Measurements from ENCODE around the gene ZC3H13. TPM values are rescaled to one million over a fixed set of nuclear protein-coding genes. Genes with fewer than 3 reads are reported as not detected.
"Not testable (repeated sequence)": the region's sequence is repeated elsewhere in the genome, so short reads cannot be mapped to it uniquely, and the experiment has no call there.

The ZC3H13 gene
- polyA plus RNA-seq, 4 donors, result 59.7 to 74.2 (median 69.0) TPM

DNA sequence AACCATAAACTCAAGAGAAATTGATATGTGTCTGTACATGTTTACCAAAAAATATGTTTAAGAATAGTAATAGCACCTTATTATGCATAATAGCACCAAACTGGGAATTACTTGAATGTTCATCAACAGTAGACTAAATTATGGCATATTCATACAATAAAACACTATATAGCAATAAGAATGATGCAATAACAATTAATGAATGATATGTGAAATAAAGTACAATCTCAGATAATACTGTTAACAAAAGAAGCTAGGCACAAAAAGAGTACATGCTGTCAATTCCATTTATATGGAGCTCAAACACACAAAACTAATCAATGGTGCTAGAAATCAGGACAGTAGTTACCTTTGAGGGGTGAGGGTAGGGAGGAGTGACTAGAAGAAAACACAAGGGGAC is 36.3 kb downstream of the ZC3H13 start:
- DNase-seq (ENCODE audit: low read depth in 4 of 4, low spot score in 3 of 4), result no peak

DNA sequence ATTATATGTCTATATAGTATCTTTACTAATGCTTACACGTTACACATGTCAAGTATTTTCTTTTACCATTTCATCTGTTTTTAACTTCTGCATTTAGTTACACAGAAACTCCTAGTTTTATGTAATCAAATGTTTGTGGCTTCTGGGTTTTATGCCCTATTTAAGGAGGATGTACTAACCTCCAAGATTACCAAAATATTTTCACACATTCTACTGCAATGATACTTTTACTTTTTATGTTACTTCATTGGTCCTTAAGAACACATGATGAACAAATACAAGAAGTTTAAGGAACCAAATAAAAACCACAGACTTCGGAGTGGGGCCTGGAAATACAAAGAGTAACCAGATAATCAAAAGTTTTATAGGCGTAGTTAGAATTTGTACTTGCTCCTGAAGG is 37.2 kb downstream of the ZC3H13 start:
- no peak for DNase-seq (ENCODE audit: low read depth in 4 of 4, low spot score in 3 of 4)

- DNase-seq (ENCODE audit: low read depth in 4 of 4, low spot score in 3 of 4), result no peak
Observed at GRCh38 chr13:46012404-46012803, 40.1 kb downstream of the ZC3H13 start.

- no peak for DNase-seq (ENCODE audit: low read depth in 4 of 4, low spot score in 3 of 4)
Observed at GRCh38 chr13:46010148-46010547, 42.4 kb downstream of the ZC3H13 start.

- no peak for DNase-seq (ENCODE audit: low read depth in 4 of 4, low spot score in 3 of 4)
Observed at GRCh38 chr13:46008631-46009030, 43.9 kb downstream of the ZC3H13 start.

GRCh38 chr13:46006688-46007452 is 45.7 kb downstream of the ZC3H13 start:
- DNase-seq (ENCODE audit: low read depth in 4 of 4, low spot score in 3 of 4), result no peak

DNA sequence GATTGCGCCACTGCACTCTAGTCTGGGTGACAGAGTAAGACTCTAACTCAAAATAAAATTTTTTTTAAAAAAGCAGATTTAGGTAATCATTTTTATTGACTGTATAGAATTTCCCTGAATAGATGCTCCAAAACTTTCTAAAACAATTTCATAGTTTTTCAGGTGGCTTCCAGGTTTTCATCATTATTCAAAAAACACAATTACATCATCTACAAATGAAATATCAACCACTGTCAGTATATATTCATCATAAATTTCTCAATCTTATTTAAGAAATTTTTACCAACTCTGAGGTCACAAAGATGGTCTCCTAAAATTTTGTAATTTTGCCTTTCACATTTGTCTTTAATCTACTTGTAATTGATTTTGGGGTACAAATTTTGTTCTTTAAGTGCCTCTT is 48.1 kb downstream of the ZC3H13 start:
- no peak for DNase-seq (ENCODE audit: low read depth in 4 of 4, low spot score in 3 of 4)

- no peak for DNase-seq (ENCODE audit: low read depth in 4 of 4, low spot score in 3 of 4)
Observed at GRCh38 chr13:45996631-45997030, 55.9 kb downstream of the ZC3H13 start.

DNA sequence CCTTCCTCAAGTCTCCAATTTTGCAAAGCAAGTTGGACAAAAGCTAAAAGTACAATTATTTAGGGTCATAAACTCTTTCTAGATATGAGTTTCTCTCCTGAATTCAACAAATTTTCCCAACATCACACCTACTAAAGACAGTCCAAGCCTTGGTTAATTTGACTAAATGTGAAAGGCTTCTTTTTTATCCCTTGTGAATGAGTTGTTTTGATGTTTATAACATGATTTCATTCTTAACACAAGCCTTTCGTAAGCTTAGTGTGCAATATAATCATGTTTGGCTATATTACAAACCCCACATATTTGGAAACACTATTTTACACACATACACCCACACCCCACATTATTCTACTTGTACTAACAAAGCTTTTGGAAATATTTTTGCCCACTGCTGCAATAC is 57.3 kb downstream of the ZC3H13 start:
- no peak for DNase-seq (ENCODE audit: low read depth in 4 of 4, low spot score in 3 of 4)

DNA sequence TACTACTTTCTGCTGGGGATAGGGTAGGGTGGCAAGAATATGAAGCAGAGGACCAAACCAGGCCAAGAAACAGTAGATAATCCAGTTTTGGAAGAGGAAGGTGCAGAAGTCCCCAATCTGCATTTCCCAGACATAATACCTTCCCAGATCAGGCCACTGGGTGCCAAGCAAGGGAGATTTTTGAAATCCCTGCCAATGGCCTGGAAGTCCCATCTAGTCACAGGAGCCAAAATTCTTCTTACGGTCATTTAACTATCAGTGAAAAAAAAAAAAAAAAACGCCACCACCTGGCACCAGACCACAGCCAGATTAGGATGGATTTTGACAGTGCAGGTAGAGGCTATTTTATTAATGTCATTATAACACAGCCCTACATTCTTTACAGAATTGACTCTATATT is 57.8 kb downstream of the ZC3H13 start:
- DNase-seq (ENCODE audit: low read depth in 4 of 4, low spot score in 3 of 4), result no peak

DNA sequence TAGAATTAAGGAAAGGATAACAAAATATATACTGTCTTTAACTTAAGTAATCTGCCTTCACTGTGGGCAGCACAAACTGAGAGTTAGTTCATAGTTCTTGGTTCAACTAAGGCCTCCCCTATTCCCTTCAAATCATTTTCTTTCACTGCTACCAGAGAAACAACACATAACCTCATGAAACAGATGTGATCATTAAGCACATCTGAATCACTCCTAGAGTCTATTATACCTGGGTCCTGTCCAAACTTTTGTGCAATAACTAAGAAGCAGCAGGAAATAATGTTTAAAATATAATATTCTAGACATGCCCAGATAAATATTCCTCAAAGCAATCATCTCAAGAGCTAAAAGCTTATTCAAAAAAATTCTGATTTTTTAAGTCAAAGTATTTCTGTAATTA is 62.9 kb downstream of the ZC3H13 start:
- no peak for DNase-seq (ENCODE audit: low read depth in 4 of 4, low spot score in 3 of 4)

GRCh38 chr13:45981127-45981526 is 71.4 kb downstream of the ZC3H13 start:
- not testable (repeated sequence) for DNase-seq (ENCODE audit: low read depth in 4 of 4, low spot score in 3 of 4)

DNA sequence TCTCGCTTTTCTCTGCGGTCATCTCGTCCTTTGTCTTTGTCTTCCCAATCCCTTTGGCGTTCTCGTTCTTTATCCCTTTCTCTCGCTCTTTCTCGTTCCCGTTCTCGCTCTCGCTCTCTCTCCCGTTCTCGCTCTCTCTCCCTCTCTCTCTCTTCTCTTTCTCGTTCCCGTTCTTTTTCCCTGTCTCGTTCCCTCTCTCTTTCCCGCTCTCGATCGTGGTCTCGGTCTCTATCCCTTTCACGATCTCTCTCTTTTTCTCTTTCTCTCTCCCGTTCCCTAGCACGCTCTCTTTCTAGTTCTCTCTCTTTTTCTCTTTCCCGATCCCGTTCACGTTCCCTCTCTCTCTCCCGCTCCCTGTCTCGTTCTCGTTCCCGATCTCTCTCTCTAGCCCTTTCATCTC is 77.2 kb downstream of the ZC3H13 start:
- no peak for DNase-seq (ENCODE audit: low read depth in 4 of 4, low spot score in 3 of 4)

DNA sequence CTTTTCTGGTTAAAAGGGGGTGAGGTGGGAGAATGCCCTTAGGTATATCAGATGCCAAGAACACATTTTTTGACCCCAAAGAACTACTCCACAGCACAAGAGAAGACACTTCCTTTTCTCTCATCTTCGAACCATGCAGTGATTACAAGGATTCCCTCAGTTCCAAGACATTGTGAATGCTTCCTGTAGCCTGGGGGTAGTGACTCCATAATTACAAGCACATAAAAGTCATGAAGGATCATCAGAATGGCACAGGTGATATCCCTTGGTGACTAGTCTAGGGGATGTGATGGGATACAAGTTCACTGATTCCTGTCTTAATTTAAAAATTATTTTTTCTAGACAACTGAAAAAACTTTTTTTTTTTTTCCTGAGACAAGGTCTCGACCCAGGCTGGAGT is 78.0 kb downstream of the ZC3H13 start:
- DNase-seq (ENCODE audit: low read depth in 4 of 4, low spot score in 3 of 4), result no peak

GRCh38 chr13:45967589-45967988 is 85.0 kb downstream of the ZC3H13 start:
- no peak for DNase-seq (ENCODE audit: low read depth in 4 of 4, low spot score in 3 of 4)

DNA sequence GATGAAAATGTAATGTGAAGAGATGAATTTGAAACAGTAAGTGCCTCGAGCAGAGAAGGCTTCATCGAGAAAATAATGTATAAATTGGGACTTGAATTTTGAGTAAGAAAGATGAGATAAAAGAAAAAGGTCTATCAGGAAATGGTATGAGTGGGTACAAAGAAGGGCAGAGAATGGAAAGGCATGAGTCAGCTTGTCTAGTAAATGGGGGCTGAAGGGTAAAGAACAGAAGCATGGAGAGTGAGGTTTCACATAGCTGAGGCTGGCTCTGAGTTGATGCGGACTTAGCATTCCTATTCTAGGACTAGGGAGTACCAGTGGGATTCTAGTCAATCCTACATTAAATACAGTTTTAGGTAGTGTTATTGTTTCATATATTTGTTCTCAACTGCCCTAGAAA is 85.8 kb downstream of the ZC3H13 start:
- DNase-seq (ENCODE audit: low read depth in 4 of 4, low spot score in 3 of 4), result no peak

- DNase-seq (ENCODE audit: low read depth in 4 of 4, low spot score in 3 of 4), result no peak
Observed at GRCh38 chr13:45961468-45961867, 91.1 kb downstream of the ZC3H13 start.

GRCh38 chr13:45954836-45955800 is 97.4 kb downstream of the ZC3H13 start:
- no peak for DNase-seq (ENCODE audit: low read depth in 4 of 4, low spot score in 3 of 4)

- no peak for DNase-seq (ENCODE audit: low read depth in 4 of 4, low spot score in 3 of 4)
Observed at GRCh38 chr13:45953082-45953481, 99.5 kb downstream of the ZC3H13 start.

- no peak for DNase-seq (ENCODE audit: low read depth in 4 of 4, low spot score in 3 of 4)
Observed at GRCh38 chr13:45951724-45952123, 100.8 kb downstream of the ZC3H13 start.

DNA sequence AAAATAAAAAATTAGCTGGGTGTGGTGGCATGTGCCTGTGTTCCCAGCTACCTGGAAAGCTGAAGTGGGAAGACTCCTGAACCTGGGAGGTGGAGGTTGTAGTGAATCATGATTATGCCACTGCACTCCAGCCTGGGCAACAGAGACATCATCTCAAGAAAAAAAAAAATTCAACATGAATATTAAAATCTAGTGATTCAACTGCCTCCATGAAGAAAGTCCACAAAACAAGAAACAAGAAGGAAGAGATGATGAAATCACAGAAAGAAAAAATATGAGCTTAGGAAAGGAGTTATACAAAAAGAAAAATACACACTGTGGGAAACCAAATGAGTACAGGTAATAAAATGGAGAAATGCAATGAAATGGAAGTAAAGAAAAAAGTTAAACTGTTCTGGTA is 101.4 kb downstream of the ZC3H13 start:
- DNase-seq (ENCODE audit: low read depth in 4 of 4, low spot score in 3 of 4), result no peak

Data from right renal pelvis (tissue), 4 donors.